IPS-15b (cell line): Measurements from ENCODE around the gene MYO15B.
"Not testable (repeated sequence)": the region's sequence is repeated elsewhere in the genome, so short reads cannot be mapped to it uniquely, and the experiment has no call there.

ENCODE experiments used
- H3K27me3 ChIP-seq: one replicate; pipeline ENCODE4 v1.6.1; 2013; ENCODE audit warnings: low read length; ENCODE audit not compliant: control insufficient read depth, insufficient read depth
- H3K36me3 ChIP-seq: one replicate; pipeline ENCODE4 v1.6.1; 2013; ENCODE audit warnings: low read length; ENCODE audit not compliant: control insufficient read depth, insufficient read depth
- H3K4me1 ChIP-seq: one replicate; pipeline ENCODE4 v1.6.1; 2013; ENCODE audit warnings: mild to moderate bottlenecking, low read length; ENCODE audit not compliant: control insufficient read depth, insufficient read depth
- H3K4me3 ChIP-seq: one replicate; pipeline ENCODE4 v1.5.1; 2013; ENCODE audit warnings: low read depth, low read length
- H3K9ac ChIP-seq: one replicate; pipeline ENCODE4 v1.6.1; 2013; ENCODE audit warnings: low read depth, mild to moderate bottlenecking, low read length
- H3K9me3 ChIP-seq: one replicate; pipeline ENCODE4 v1.6.1; 2013; ENCODE audit warnings: mild to moderate bottlenecking, low read length; ENCODE audit not compliant: control insufficient read depth, insufficient read depth

Gene MYO15B

DNA sequence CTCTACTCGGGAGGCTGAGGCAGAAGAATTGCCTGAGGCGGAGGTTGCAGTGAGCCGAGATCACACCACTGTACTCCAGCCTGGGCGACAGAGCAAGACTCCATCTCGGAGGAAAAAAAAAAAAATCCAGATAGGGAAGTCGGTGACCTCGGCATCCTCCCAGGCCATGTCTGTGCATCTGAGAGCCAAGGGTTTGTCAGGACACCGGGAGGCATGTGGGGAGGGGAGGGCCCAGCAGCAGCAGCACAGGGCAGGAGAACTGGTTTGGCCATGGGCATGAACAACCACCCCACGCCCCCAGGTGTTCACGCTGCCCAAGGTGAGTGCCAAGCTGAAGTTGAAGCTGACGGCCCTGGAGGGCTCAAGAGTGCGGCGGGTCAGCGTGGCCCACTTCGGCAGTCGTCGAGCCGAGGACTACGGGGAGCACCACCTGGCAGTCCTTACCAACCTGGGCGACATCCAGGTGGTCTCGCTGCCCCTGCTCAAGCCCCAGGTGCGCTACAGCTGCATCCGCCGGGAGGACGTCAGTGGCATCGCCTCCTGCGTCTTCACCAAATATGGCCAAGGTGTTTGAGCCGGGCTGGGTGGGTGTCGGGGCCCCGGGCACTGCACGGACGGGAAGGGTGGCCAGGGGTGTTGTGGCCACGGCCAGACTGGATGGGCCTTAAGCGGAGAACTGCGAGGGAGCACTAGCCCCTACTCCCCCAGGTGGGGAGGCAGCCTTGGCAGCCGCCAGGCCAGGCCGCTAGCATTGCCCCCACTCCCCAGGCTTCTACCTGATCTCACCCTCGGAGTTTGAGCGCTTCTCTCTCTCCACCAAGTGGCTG lies 14.7 kb upstream of the MYO15B start:
- H3K4me1 ChIP-seq = no peaks in the 10 kb centered on the region
- H3K27me3 ChIP-seq = no peaks in the 10 kb centered on the region
- peaks cover 12% of the 10 kb centered on the region for H3K36me3 ChIP-seq
- no peaks in the 10 kb centered on the region for H3K9me3 ChIP-seq
- H3K4me3 ChIP-seq = no peak overlapping the region
- H3K9ac ChIP-seq = no peak overlapping the region

DNA sequence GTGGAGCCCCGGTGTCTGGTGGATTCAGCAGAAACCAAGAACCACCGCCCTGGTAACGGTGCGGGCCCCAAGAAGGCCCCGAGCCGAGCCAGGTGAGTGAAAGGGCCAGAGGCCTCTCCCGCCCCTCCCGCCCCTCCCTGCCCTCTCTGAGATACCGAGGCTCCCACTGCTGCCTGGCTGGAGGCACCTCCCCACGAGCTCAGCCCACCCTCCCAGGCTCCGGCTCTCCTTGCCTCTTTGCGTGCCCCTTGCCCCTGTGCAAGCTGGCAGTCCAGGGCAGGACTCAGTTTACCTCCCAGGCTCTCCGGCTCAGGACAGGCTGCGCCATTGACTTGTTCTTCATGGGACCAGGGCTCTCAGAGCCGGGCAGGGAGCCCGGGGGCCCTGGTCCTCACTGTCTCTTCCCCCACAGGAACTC lies 14.1 kb upstream of the MYO15B start:
- no peaks in the 10 kb centered on the region for H3K4me1 ChIP-seq
- peaks cover 10% of the 10 kb centered on the region for H3K36me3 ChIP-seq
- H3K27me3 ChIP-seq = no peaks in the 10 kb centered on the region
- no peaks in the 10 kb centered on the region for H3K9me3 ChIP-seq
- H3K4me3 ChIP-seq = no peak overlapping the region
- H3K9ac ChIP-seq = no peak overlapping the region

DNA sequence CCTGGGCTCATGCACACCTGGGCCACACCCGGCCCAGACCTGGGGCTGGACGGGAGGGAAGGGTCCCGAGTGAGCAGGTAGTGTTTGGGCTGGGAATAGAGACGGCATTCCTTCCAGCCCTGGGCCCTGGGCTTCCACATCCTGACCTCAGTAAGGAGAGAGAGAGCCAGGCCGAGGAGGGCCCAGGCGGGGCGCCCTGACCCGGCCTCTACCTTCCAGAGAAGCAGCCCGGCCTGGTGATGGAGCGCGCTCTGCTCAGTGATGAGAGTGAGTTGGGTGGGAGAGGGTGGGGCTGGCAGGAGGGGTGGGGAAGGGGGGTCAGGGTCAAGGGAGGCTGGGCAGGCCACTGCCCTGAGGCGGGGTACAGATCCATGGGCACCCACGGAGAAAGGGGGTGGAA lies 13.6 kb upstream of the MYO15B start:
- Histone ChIP-seq H3K4me1 (no peaks in the 10 kb centered on the region), H3K4me3 (no peak overlapping the region), H3K9ac (no peak overlapping the region), H3K27me3 (no peaks in the 10 kb centered on the region), H3K36me3 (peaks cover 7% of the 10 kb centered on the region), H3K9me3 (no peaks in the 10 kb centered on the region)

DNA sequence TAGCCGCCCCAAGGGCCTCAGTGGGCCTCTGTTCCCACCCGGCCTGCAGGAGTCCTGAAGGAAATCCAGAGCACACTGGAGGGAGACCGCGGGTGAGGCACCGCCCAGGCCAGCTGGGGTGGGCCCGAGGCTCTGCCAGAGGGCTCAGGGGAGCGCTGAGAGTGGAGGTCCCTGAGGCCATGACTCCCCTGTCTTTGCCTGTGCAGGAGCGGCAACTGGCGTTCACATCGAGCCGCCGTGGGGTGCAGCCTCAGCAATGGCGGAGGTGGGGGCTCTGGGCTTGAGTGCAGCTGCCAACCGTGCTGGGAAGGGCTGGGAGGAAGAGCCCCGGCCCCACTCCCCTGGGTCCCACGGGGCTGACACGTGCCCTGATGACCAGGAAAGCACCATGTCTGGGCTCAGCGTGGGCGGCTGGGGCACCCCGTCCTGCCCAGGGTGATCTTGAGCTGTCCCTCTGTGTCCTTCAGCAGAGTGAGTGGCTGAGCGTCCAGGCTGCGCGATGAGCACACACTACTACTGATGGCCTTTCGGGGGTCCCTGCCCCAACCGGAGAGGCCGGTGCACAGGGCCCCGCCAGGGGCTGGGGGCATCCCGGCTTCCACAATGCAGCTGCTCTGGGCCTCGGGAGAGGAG lies 13.1 kb upstream of the MYO15B start:
- H3K9me3 ChIP-seq = no peaks in the 10 kb centered on the region
- H3K27me3 ChIP-seq = no peaks in the 10 kb centered on the region
- H3K9ac ChIP-seq = no peak overlapping the region
- peaks cover 6% of the 10 kb centered on the region for H3K36me3 ChIP-seq
- no peaks in the 10 kb centered on the region for H3K4me1 ChIP-seq
- H3K4me3 ChIP-seq = no peak overlapping the region

DNA sequence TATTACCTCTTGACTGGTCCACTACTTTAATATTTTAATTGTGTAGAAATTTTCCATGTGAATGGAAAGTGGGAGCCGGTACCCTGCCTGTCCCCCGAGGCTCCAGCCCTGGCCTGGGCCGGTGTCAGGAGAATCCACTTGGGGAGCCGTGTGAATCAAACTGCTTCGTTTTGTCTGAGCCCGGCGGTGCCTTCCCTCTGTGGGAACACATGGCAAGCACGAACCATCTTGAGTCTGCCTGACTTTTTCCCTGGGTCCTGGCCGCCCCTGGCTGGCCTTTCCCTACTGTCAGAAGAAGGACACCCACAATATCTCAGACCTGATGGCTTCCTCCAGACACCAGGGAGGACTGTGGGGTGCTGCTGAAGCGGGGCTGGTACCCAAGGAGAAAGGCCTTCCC lies 12.4 kb upstream of the MYO15B start:
- no peaks in the 10 kb centered on the region for H3K9me3 ChIP-seq
- no peak overlapping the region for H3K4me3 ChIP-seq
- H3K36me3 ChIP-seq = peaks cover 6% of the 10 kb centered on the region
- H3K4me1 ChIP-seq = no peaks in the 10 kb centered on the region
- H3K9ac ChIP-seq = no peak overlapping the region
- H3K27me3 ChIP-seq = no peaks in the 10 kb centered on the region

DNA sequence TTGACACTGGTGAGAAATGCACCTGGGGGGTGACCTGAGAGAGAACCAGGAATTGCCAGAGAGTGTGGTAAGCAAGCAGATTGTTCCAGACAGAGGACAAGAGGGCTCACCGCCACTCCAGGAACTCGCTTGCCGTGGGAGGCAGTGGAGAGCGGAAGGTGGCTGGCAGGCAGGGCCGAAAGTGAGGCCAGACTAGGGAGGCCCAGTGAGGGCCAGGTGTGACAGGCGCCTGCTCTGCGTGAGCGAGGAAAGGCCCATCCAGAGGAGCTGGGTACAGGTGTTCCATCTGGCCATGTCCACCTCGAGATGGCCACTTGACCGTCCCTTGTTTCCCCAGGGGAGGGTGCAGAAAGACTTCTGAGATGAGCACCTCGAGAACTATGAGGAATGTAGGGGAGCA lies 11.9 kb upstream of the MYO15B start:
- no peak overlapping the region for H3K4me3 ChIP-seq
- no peaks in the 10 kb centered on the region for H3K9me3 ChIP-seq
- H3K36me3 ChIP-seq = peaks cover 6% of the 10 kb centered on the region
- no peaks in the 10 kb centered on the region for H3K27me3 ChIP-seq
- no peak overlapping the region for H3K9ac ChIP-seq
- no peaks in the 10 kb centered on the region for H3K4me1 ChIP-seq

DNA sequence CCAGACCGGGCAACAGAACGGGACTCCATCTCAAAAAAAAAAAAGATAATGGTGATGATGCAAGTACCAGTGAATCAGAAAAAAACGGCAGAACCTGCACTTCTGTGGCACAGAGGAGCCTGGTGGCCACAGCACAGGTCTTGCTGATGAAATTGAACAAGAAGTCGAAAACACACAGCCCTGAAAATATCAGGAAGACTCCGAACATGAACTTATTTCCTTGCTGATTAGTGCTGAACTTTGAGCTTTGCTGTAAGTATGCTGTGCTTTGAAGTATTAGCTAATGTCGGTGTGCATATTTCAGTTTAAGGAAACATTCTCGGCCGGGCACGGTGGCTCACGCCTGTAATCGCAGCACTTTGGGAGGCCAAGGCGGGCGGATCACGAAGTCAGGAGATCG lies 10.9 kb upstream of the MYO15B start:
- H3K9ac ChIP-seq = no peak overlapping the region
- no peaks in the 10 kb centered on the region for H3K9me3 ChIP-seq
- H3K27me3 ChIP-seq = no peaks in the 10 kb centered on the region
- no peaks in the 10 kb centered on the region for H3K4me1 ChIP-seq
- H3K4me3 ChIP-seq = no peak overlapping the region
- peaks cover 6% of the 10 kb centered on the region for H3K36me3 ChIP-seq

DNA sequence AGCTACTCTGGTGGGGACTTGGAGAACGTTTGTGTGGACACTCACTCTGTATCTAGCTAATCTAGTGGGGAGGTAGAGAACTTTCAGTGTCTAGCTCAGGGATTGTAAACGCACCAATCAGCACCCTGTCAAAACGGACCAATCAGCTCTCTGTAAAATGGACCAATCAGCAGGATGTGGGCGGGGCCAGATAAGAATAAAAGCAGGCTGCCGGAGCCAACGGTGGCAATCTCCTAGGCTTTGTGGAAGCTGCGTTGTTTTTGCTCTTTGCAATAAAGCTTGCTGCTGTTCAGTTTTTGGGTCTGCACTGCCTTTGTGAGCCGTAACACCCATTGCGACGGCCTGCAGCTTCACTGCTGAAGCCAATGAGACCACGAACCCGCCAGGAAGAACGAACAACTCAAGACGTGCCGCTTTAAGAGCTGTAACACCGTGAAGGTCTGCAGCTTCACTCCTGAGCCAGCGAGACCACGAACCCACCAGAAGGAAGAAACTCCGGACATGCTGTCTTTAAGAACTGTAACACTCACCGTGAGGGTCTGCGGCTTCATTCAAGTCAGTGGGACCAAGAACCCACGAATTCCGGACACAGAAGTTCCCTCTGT lies 6.4 kb upstream of the MYO15B start:
- H3K27me3 ChIP-seq, H3K9me3 ChIP-seq, H3K4me3 ChIP-seq, H3K9ac ChIP-seq, H3K36me3 ChIP-seq, H3K4me1 ChIP-seq: not testable (repeated sequence)

DNA sequence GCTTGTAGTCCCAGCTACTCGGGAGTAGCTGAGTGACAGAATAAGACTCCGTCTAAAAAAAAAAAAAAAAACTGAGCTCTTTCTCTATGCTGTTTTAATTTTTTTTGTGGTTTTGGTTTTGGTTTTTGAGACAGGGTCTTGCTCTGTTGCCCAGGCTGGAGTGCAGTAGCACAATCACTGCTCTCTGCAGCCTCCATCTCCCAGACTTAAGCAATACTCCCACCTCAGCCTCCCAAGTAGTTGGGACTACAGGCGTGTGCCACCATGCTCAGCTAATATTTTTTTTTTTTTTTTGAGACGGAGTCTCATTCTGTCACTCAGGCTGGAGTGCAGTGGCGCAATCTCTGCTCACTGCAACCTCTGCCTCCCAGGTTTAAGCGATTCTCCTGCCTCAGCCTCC lies 4.4 kb upstream of the MYO15B start:
- not testable (repeated sequence) for H3K4me1 ChIP-seq, H3K9me3 ChIP-seq, H3K4me3 ChIP-seq, H3K27me3 ChIP-seq, H3K36me3 ChIP-seq, H3K9ac ChIP-seq

DNA sequence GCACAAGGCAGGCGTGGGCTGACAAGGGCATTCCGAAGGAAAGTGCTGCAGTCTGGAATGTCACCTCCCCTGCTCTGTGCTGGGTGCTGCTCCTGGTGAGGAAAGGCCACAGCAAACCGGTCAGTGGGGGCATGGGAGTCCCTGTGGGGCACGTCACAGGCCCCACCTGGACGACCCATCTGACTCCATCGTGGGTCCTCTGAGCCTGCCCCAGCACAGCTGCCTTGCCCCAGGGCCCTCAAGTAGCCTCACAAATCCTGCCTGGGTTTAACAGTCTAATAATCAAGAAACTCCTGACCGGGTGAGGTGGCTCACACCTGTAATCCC lies 2.8 kb upstream of the MYO15B start:
- no peaks in the 10 kb centered on the region for H3K9me3 ChIP-seq
- H3K4me3 ChIP-seq = no peak overlapping the region
- no peaks in the 10 kb centered on the region for H3K36me3 ChIP-seq
- H3K9ac ChIP-seq = no peak overlapping the region
- H3K4me1 ChIP-seq = peaks cover 2% of the 10 kb centered on the region
- peaks cover 3% of the 10 kb centered on the region for H3K27me3 ChIP-seq

DNA sequence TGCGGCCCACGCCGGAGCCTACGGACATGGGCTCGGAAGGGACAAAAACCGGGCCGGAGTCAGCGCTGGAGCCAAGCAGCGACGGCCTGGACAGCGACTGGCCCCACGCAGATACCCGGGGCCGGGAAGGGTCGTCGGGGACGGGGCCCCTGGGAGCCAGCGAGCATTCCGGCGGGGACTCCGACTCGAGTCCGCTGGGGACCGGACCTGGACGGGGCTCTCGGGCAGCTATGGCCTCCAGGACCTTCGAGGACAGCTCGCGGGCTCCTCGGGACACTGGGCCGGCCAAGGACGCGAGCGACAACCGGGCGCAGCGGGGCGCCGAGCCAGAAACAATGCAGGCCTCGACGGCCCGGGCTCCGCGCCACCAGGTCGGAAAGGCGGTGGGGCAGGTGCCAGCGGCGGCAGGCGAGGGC lies 1.0 kb downstream of the MYO15B start:
- Histone ChIP-seq H3K9me3 (no peaks in the 10 kb centered on the region), H3K36me3 (no peaks in the 10 kb centered on the region), H3K27me3 (peaks cover 6% of the 10 kb centered on the region), H3K9ac (peak overlapping the region; percentile 47), H3K4me3 (peak overlapping the region; percentile 63), H3K4me1 (peaks cover 2% of the 10 kb centered on the region)
